Measurements from ENCODE around the gene SH3BP4.

SH3BP4 gene

DNA sequence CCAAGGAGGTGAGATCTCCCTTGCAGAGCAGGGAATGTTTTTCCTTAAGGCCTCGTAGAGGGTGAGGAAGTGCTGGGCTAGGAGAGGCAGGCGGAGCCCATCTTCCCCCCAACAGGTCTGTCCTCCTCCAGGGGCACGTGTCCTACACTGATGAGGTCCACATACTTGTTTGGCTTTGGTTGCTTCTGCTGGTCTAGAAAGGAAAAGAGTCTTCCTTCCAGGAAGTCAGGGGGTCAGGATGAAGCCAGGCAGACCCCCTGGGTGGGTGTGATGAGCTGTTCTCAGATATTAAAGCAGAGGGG is 6.0 kb downstream of the SH3BP4 start:
- no peak for TF ChIP-seq EZH2phosphoT487 (IDR thresholded peaks at IDR 0.05; ENCODE audit: borderline replicate concordance, low read length)
- TF ChIP-seq, protein P1, sequence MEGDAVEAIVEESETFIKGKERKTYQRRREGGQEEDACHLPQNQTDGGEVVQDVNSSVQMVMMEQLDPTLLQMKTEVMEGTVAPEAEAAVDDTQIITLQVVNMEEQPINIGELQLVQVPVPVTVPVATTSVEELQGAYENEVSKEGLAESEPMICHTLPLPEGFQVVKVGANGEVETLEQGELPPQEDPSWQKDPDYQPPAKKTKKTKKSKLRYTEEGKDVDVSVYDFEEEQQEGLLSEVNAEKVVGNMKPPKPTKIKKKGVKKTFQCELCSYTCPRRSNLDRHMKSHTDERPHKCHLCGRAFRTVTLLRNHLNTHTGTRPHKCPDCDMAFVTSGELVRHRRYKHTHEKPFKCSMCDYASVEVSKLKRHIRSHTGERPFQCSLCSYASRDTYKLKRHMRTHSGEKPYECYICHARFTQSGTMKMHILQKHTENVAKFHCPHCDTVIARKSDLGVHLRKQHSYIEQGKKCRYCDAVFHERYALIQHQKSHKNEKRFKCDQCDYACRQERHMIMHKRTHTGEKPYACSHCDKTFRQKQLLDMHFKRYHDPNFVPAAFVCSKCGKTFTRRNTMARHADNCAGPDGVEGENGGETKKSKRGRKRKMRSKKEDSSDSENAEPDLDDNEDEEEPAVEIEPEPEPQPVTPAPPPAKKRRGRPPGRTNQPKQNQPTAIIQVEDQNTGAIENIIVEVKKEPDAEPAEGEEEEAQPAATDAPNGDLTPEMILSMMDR (IDR thresholded peaks at IDR 0.05; ENCODE audit: low read depth, low read length, poor library complexity, severe bottlenecking), result no peak
- Histone ChIP-seq H4K20me1 (ENCODE audit: control insufficient read depth, insufficient read depth, low read depth, low read length) (no peaks in the 10 kb centered on the region), H3K27me3 (ENCODE audit: control insufficient read depth, low read length) (no peaks in the 10 kb centered on the region), H3K4me2 (ENCODE audit: low read length) (no peak overlapping the region), H3F3A (ENCODE audit: control insufficient read depth, insufficient read depth) (no peaks in the 10 kb centered on the region), H3K9me2 (replicated peaks; ENCODE audit: control insufficient read depth, low read length) (no peaks in the 10 kb centered on the region), H3K4me1 (ENCODE audit: control insufficient read depth, low read length) (no peaks in the 10 kb centered on the region), H3K79me2 (ENCODE audit: control insufficient read depth, low read length) (no peaks in the 10 kb centered on the region), H3K27ac (ENCODE audit: low read depth, low read length) (no peak overlapping the region), H3K4me3 (ENCODE audit: low read length) (no peak overlapping the region), H3K36me3 (ENCODE audit: control insufficient read depth, low read length) (no peaks in the 10 kb centered on the region), H3K9me3 (ENCODE audit: control insufficient read depth, insufficient read depth, low read length) (no peaks in the 10 kb centered on the region)

DNA sequence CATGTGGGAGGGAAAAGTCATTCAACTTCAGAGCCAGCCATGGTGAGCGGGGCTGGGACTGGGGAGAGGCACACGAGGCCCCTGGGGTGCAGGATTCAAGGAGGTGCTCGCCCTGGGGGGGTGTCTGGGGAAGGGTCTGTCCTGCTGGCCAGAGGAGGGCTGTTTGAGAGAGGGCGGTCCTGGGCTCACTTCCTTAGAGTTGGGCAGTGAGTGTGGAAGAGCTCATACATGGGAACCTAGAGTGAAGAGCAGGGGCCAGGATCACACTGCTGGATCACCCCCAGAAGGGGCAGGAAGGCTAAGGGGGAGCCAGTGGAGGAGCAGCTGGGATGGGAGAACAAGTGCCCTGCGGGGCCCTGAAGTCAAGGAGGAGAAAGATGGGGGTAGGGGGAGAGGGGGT is 6.5 kb downstream of the SH3BP4 start:
- Histone ChIP-seq H3K36me3 (ENCODE audit: control insufficient read depth, low read length) (no peaks in the 10 kb centered on the region), H4K20me1 (ENCODE audit: control insufficient read depth, insufficient read depth, low read depth, low read length) (no peaks in the 10 kb centered on the region), H3K27me3 (ENCODE audit: control insufficient read depth, low read length) (no peaks in the 10 kb centered on the region), H3K4me1 (ENCODE audit: control insufficient read depth, low read length) (no peaks in the 10 kb centered on the region), H3K9me3 (ENCODE audit: control insufficient read depth, insufficient read depth, low read length) (no peaks in the 10 kb centered on the region), H3K4me3 (ENCODE audit: low read length) (no peak overlapping the region), H3K9me2 (replicated peaks; ENCODE audit: control insufficient read depth, low read length) (no peaks in the 10 kb centered on the region), H3K79me2 (ENCODE audit: control insufficient read depth, low read length) (no peaks in the 10 kb centered on the region), H3K4me2 (ENCODE audit: low read length) (no peak overlapping the region), H3F3A (ENCODE audit: control insufficient read depth, insufficient read depth) (no peaks in the 10 kb centered on the region), H3K27ac (ENCODE audit: low read depth, low read length) (no peak overlapping the region)
- TF ChIP-seq, protein P1 (IDR thresholded peaks at IDR 0.05; ENCODE audit: low read depth, low read length, poor library complexity, severe bottlenecking), result no peak
- TF ChIP-seq EZH2phosphoT487 (IDR thresholded peaks at IDR 0.05; ENCODE audit: borderline replicate concordance, low read length), result no peak

DNA sequence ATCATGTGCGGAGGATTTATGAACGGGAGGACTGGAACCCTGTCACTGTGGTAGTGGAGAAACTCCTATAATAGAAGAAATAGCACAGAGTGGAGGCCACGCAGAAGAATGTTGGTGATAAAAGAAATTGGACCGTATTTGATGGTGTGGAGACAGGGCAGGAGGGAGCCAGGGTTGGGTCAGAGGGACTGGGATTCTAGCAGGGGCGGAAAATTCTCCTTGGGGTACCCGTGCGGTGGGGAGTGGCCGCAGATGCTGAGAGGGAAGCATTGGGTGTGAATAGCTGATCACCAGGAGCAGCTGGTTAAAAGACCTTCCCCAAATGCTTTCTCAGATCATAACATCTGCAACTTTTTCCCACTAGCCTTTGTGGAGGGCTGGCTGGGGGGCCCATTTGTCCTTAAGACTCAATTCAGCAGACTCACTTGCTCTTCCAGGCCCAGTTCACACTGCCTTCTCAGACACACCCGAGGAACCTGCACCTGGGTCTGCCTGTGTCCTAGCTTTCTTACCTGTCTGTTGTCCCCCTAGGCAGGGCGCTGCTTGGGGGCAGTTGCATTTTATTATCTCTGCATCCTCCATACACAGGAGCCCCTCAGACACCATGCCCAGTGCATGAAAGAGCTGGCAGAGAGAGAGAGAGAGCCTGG is 7.1 kb downstream of the SH3BP4 start:
- H3K79me2 ChIP-seq (ENCODE audit: control insufficient read depth, low read length), result no peaks in the 10 kb centered on the region
- no peaks in the 10 kb centered on the region for H3K36me3 ChIP-seq (ENCODE audit: control insufficient read depth, low read length)
- no peaks in the 10 kb centered on the region for H4K20me1 ChIP-seq (ENCODE audit: control insufficient read depth, insufficient read depth, low read depth, low read length)
- H3K4me3 ChIP-seq (ENCODE audit: low read length), result no peak overlapping the region
- no peak overlapping the region for H3K27ac ChIP-seq (ENCODE audit: low read depth, low read length)
- no peaks in the 10 kb centered on the region for H3K9me2 ChIP-seq (replicated peaks; ENCODE audit: control insufficient read depth, low read length)
- H3F3A ChIP-seq (ENCODE audit: control insufficient read depth, insufficient read depth), result no peaks in the 10 kb centered on the region
- H3K4me2 ChIP-seq (ENCODE audit: low read length), result no peak overlapping the region
- H3K4me1 ChIP-seq (ENCODE audit: control insufficient read depth, low read length), result no peaks in the 10 kb centered on the region
- H3K9me3 ChIP-seq (ENCODE audit: control insufficient read depth, insufficient read depth, low read length), result no peaks in the 10 kb centered on the region; the same call in 1 of the 2 replicates
- H3K27me3 ChIP-seq (ENCODE audit: control insufficient read depth, low read length), result no peaks in the 10 kb centered on the region
- TF ChIP-seq EZH2phosphoT487 (IDR thresholded peaks at IDR 0.05; ENCODE audit: borderline replicate concordance, low read length), result no peak
- TF ChIP-seq, protein P1 (IDR thresholded peaks at IDR 0.05; ENCODE audit: low read depth, low read length, poor library complexity, severe bottlenecking), result no peak
